SU-DHL-6 (cell line): ENCODE data around the gene KLK1.
"Not testable (repeated sequence)": the region's sequence is repeated elsewhere in the genome, so short reads cannot be mapped to it uniquely, and the experiment has no call there.

ENCODE experiments used
- H2AFZ ChIP-seq: fragments of 200-600 bp; sonication (generic); 2 replicates; pipeline ENCODE4 v1.6.1; 2014; ENCODE audit warnings: low read depth, mild to moderate bottlenecking, moderate library complexity, mixed read lengths, antibody characterized with exemption, low read length; ENCODE audit not compliant: severe bottlenecking
- H3F3A ChIP-seq: fragments of 200-600 bp; shearing (Covaris generic); 2 replicates; pipeline ENCODE4 v1.6.0; 2016; ENCODE audit warnings: antibody characterized with exemption, mild to moderate bottlenecking; ENCODE audit not compliant: insufficient read depth
- H3K27ac ChIP-seq: fragments of 200-600 bp; sonication (generic); 2 replicates; pipeline ENCODE4 v1.5.1; 2016; ENCODE audit warnings: low read depth, mild to moderate bottlenecking, low read length, moderate library complexity, mixed read lengths
- H3K27me3 ChIP-seq: fragments of 200-600 bp; sonication (generic), shearing (Covaris generic); 2 replicates; pipeline ENCODE4 v1.6.0; 2014; ENCODE audit warnings: mild to moderate bottlenecking, low read length
- H3K36me3 ChIP-seq: fragments of 200-600 bp; sonication (generic); 2 replicates; pipeline ENCODE4 v1.6.1; 2014; ENCODE audit warnings: mild to moderate bottlenecking, low read length, mixed read lengths
- H3K4me2 ChIP-seq: fragments of 300-600, 200-600 bp; shearing (Covaris generic), sonication (generic); 2 replicates; pipeline ENCODE4 v1.6.0; 2014; ENCODE audit warnings: low read length, low read depth, mild to moderate bottlenecking; ENCODE audit not compliant: poor library complexity, severe bottlenecking
- H3K4me3 ChIP-seq: fragments of 200-600 bp; sonication (generic); 2 replicates; pipeline ENCODE4 v1.5.1; 2014; ENCODE audit warnings: antibody characterized with exemption, low read length, mild to moderate bottlenecking, mixed read lengths; ENCODE audit not compliant: insufficient read depth, poor library complexity, severe bottlenecking
- H3K79me2 ChIP-seq: fragments of 200-600 bp; sonication (generic); 2 replicates; pipeline ENCODE4 v1.6.1; 2014; ENCODE audit warnings: mild to moderate bottlenecking, low read length, moderate library complexity; ENCODE audit not compliant: insufficient read depth
- H3K9ac ChIP-seq: fragments of 200-600 bp; sonication (generic); 2 replicates; pipeline ENCODE4 v1.7.0; 2014; ENCODE audit warnings: mild to moderate bottlenecking, low read length
- H3K9me2 ChIP-seq: fragments of 200-600 bp; sonication (generic); replicated peaks from 2 replicates; pipeline ENCODE4 v1.6.1; 2014; ENCODE audit warnings: low read length; ENCODE audit not compliant: insufficient read depth
- H3K9me3 ChIP-seq: fragments of 200-600 bp; sonication (generic); 2 replicates; pipeline ENCODE4 v1.6.1; 2014; ENCODE audit warnings: low read length, mixed read lengths; ENCODE audit not compliant: insufficient read depth
- H4K20me1 ChIP-seq: fragments of 200-600 bp; sonication (generic); 2 replicates; pipeline ENCODE4 v1.6.1; 2014; ENCODE audit warnings: low read depth, mild to moderate bottlenecking, antibody characterized with exemption, low read length, moderate library complexity, mixed read lengths
- EZH2phosphoT487 ChIP-seq: fragments of 200-600 bp; sonication (generic), shearing (Covaris generic); conservative IDR thresholded peaks from 2 replicates; pipeline ENCODE4 v1.6.1; 2018; ENCODE audit warnings: mild to moderate bottlenecking, antibody characterized with exemption, low read length, moderate library complexity, mixed read lengths
- TF ChIP-seq, protein P1 (sequence below): fragments of 200-600 bp; sonication (generic); IDR thresholded peaks from one replicate; pipeline ENCODE4 v1.5.1; 2017; ENCODE audit warnings: antibody characterized with exemption, mild to moderate bottlenecking, low read length, moderate library complexity; ENCODE audit not compliant: insufficient read depth, poor library complexity, severe bottlenecking

KLK1 gene

GRCh38 chr19:50776131-50776530 is 47.5 kb downstream of the KLK1 start:
- Histone ChIP-seq H2AFZ (no peak overlapping the region), H3K36me3 (no peaks in the 10 kb centered on the region)

GRCh38 chr19:50773454-50773853 is 50.1 kb downstream of the KLK1 start:
- H3K36me3 ChIP-seq, H4K20me1 ChIP-seq, H3K4me3 ChIP-seq, H3F3A ChIP-seq, H3K4me2 ChIP-seq, H2AFZ ChIP-seq, H3K79me2 ChIP-seq, H3K9me3 ChIP-seq, H3K9ac ChIP-seq, H3K9me2 ChIP-seq, H3K27me3 ChIP-seq, H3K27ac ChIP-seq: not testable (repeated sequence)

More at GRCh38 chr19:50776131-50776530, 47.5 kb downstream of the KLK1 start:
- no peaks in the 10 kb centered on the region for H3K9me3 ChIP-seq
- no peak overlapping the region for H3K9ac ChIP-seq
- no peaks in the 10 kb centered on the region for H4K20me1 ChIP-seq
- H3F3A ChIP-seq: no peaks in the 10 kb centered on the region
- H3K27me3 ChIP-seq: no peaks in the 10 kb centered on the region
- H3K4me3 ChIP-seq: no peak overlapping the region
- no peaks in the 10 kb centered on the region for H3K9me2 ChIP-seq
- H3K4me2 ChIP-seq: no peak overlapping the region
- TF ChIP-seq, protein P1, sequence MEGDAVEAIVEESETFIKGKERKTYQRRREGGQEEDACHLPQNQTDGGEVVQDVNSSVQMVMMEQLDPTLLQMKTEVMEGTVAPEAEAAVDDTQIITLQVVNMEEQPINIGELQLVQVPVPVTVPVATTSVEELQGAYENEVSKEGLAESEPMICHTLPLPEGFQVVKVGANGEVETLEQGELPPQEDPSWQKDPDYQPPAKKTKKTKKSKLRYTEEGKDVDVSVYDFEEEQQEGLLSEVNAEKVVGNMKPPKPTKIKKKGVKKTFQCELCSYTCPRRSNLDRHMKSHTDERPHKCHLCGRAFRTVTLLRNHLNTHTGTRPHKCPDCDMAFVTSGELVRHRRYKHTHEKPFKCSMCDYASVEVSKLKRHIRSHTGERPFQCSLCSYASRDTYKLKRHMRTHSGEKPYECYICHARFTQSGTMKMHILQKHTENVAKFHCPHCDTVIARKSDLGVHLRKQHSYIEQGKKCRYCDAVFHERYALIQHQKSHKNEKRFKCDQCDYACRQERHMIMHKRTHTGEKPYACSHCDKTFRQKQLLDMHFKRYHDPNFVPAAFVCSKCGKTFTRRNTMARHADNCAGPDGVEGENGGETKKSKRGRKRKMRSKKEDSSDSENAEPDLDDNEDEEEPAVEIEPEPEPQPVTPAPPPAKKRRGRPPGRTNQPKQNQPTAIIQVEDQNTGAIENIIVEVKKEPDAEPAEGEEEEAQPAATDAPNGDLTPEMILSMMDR: no peak
- TF ChIP-seq EZH2phosphoT487: no peak
- no peaks in the 10 kb centered on the region for H3K79me2 ChIP-seq
- no peak overlapping the region for H3K27ac ChIP-seq

- not testable (repeated sequence) for H3K4me2 ChIP-seq, H3K27me3 ChIP-seq, H3K9me2 ChIP-seq, H3K9ac ChIP-seq, H3K9me3 ChIP-seq, H2AFZ ChIP-seq, H4K20me1 ChIP-seq, H3K27ac ChIP-seq, H3K4me3 ChIP-seq, H3K79me2 ChIP-seq, H3F3A ChIP-seq, H3K36me3 ChIP-seq
Observed at GRCh38 chr19:50772912-50773311, 50.7 kb downstream of the KLK1 start.

DNA sequence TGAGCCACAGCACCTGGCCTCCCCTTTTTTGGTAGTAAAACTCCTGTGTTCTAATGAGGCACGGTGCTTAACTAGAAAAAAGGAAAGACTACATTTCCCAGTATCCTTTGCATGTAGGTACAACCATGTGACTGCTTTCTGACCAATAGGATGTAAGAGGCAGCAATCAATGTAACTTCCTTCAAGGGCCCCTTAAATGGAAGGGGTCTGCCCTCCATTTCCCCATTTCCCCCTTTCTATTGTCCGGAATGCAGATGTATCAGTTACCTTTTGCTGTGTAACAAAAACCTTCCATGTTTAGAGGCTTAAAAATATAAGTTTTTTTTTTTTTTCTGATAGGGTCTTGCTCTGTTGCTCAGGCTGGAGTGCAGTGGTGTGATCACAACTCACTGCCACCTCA is 51.1 kb downstream of the KLK1 start:
- Histone ChIP-seq H3K4me2 (no peak overlapping the region), H3K9ac (no peak overlapping the region)

More for the DNA sequence above, 51.1 kb downstream of the KLK1 start:
- H3K27ac ChIP-seq: no peak overlapping the region
- H3K9me3 ChIP-seq: no peaks in the 10 kb centered on the region
- no peaks in the 10 kb centered on the region for H3K27me3 ChIP-seq
- H4K20me1 ChIP-seq: no peaks in the 10 kb centered on the region
- no peak overlapping the region for H3K4me3 ChIP-seq
- H2AFZ ChIP-seq: no peak overlapping the region
- no peaks in the 10 kb centered on the region for H3F3A ChIP-seq
- no peaks in the 10 kb centered on the region for H3K9me2 ChIP-seq
- TF ChIP-seq, protein P1: no peak
- TF ChIP-seq EZH2phosphoT487: no peak
- no peaks in the 10 kb centered on the region for H3K36me3 ChIP-seq
- no peaks in the 10 kb centered on the region for H3K79me2 ChIP-seq
